LHCN-M2 (cell line): ENCODE results near the gene TEX54. TPM values are rescaled to one million over a fixed set of nuclear protein-coding genes. Genes with fewer than 3 reads are reported as not detected.
A peak's percentile ranks its signal among the peaks of the same experiment; 100 is the strongest.
"Not testable (repeated sequence)": the region's sequence is repeated elsewhere in the genome, so short reads cannot be mapped to it uniquely, and the experiment has no call there.

ENCODE experiments used
- DNase-seq: peaks from one replicate; pipeline ENCODE4 v3.0.0-alpha.2; 2012; ENCODE audit warnings: low read depth
- polyA plus RNA-seq: library from polyadenylated mRNA; unstranded; fragments of >200 nt; gene quantifications from one replicate; pipeline ENCODE4 v1.2.1, GENCODE V29; 2012; ENCODE audit warnings: missing spikeins
- total RNA-seq: library from RNA; depleted of rRNA; stranded (reverse); fragments of >200 nt; gene quantifications from 2 replicates; pipeline ENCODE4 v1.2.3, GENCODE V29; 2014; rRNA removed

TEX54 gene
- total RNA-seq = not detected in 2 replicates
- 0.35 TPM for polyA plus RNA-seq

GRCh38 chr11:62832336-62833234 lies at the start of gene TEX54:
Gene TEX54 (minus strand): TSS chr11:62832841.
- DNase-seq = no peak

- no peak for DNase-seq
These were observed 49.7 kb upstream of the TEX54 start for GRCh38 chr11:62882431-62882749.

- peak; percentile 96 for DNase-seq
These were observed 49.2 kb upstream of the TEX54 start for GRCh38 chr11:62881579-62882430.

GRCh38 chr11:62880803-62881578 lies 48.4 kb upstream of the TEX54 start, which contains the start of gene SLC3A2:
Gene SLC3A2 (plus strand): TSS chr11:62880896. CDS start chr11:62881024, 128 bp downstream.
- DNase-seq = peak; percentile 81

- DNase-seq = peak; percentile 78
These were observed 47.7 kb upstream of the TEX54 start for GRCh38 chr11:62880231-62880802.

- DNase-seq = peak; percentile 38
These were observed 46.8 kb upstream of the TEX54 start for GRCh38 chr11:62879235-62879978.

- no peak for DNase-seq
These were observed 44.1 kb upstream of the TEX54 start for GRCh38 chr11:62876712-62877111.

- no peak for DNase-seq
These were observed 43.2 kb upstream of the TEX54 start for GRCh38 chr11:62875698-62876478.

GRCh38 chr11:62874851-62875250 lies 42.2 kb upstream of the TEX54 start:
- no peak for DNase-seq

GRCh38 chr11:62865635-62866034 lies 33.0 kb upstream of the TEX54 start:
- DNase-seq = no peak

- no peak for DNase-seq
These were observed 31.2 kb upstream of the TEX54 start for GRCh38 chr11:62863687-62864335.

GRCh38 chr11:62861564-62862192 lies 29.0 kb upstream of the TEX54 start:
- not testable (repeated sequence) for DNase-seq

GRCh38 chr11:62860835-62861563 lies 28.4 kb upstream of the TEX54 start:
- no peak for DNase-seq

- DNase-seq = not testable (repeated sequence)
These were observed 26.7 kb upstream of the TEX54 start for GRCh38 chr11:62859281-62859703.

- no peak for DNase-seq
These were observed 25.6 kb upstream of the TEX54 start for GRCh38 chr11:62858201-62858600.

- DNase-seq = no peak
These were observed 24.9 kb upstream of the TEX54 start for GRCh38 chr11:62857541-62857982.

GRCh38 chr11:62856333-62856895 lies 23.8 kb upstream of the TEX54 start:
- no peak for DNase-seq
